ENCODE results near the gene HTT. TPM values are rescaled to one million over a fixed set of nuclear protein-coding genes. Genes with fewer than 3 reads are reported as not detected.

Gene HTT
- total RNA-seq, 1 donor from 2014 or later = 109 TPM

DNA sequence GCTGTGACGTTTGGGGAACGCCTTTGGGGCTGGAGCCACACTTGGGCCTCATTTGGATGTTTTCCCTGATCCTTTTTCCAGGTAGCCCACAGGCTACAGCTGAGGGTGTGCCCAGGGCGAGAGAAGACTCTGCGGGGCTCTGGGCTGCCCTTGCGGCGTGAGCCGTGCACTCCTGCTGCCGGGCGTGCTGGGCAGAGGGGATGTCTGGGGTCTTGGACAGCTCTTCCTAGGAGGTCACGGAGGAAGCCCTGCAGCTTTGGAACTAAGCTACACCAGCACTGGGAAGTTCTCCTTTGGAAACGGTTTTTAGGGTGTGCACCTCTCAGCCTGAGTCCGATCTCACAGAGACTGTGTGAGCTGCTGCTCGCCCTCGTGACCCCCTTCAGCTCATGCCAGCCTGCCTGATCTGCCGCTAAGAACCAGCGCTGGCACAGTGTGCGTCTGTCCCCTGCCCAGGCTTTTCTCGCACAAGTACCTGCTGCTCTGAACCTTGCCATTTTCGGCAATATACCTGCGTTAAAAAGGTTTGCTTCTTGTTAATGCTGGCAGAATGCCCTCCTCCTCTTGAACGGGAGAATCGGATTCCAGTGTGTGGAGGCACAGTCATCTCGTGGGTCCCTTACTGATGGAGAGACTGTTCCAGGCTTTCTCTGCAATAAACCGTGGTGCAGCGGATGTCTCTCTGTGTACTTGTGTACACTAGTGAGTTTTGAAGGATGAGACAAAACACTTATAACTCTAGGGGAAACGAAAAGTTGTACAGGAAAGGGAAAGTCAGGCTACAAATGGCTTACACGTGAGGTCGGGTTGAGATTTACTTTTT is 188.8 kb downstream of the HTT start:
- peak; percentile 28 for DNase-seq (ENCODE audit: low spot score)

DNA sequence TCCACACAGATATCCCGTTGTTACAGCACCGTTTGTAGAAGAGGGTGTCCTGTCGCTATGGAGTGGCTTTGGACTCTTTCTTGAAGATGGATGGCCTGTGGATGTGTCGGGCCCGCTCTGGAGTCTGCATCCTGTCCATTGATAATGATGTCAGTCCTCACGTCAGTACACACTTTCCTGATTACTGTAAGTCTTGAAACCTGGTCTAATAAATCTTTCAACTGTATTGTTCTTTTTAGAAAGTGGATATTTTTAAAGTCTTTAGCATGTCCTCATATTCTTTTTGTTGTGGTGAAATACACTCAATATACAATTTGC is 189.4 kb downstream of the HTT start:
- no peak for DNase-seq (ENCODE audit: low spot score)

DNA sequence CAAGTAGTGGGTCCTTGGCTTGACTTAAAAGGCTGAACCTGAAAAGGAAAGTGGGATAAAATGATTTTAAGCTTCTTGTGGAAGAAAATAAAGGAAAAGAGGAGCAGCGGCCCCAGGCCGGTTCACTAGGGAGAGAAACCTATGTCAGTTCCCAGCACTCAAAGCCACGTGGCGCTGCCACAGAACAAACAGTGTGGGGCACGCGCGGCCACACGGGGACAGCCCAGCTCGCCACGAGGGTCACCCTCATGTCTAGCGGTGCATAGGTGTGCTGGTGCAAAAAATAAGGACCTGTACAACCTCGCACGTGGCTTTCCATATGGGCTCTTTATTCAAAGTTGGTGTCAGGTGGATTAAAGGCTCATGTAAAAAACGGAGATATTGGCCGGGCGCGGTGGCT is 191.6 kb downstream of the HTT start:
- peak; percentile 25 for DNase-seq (ENCODE audit: low spot score)

DNA sequence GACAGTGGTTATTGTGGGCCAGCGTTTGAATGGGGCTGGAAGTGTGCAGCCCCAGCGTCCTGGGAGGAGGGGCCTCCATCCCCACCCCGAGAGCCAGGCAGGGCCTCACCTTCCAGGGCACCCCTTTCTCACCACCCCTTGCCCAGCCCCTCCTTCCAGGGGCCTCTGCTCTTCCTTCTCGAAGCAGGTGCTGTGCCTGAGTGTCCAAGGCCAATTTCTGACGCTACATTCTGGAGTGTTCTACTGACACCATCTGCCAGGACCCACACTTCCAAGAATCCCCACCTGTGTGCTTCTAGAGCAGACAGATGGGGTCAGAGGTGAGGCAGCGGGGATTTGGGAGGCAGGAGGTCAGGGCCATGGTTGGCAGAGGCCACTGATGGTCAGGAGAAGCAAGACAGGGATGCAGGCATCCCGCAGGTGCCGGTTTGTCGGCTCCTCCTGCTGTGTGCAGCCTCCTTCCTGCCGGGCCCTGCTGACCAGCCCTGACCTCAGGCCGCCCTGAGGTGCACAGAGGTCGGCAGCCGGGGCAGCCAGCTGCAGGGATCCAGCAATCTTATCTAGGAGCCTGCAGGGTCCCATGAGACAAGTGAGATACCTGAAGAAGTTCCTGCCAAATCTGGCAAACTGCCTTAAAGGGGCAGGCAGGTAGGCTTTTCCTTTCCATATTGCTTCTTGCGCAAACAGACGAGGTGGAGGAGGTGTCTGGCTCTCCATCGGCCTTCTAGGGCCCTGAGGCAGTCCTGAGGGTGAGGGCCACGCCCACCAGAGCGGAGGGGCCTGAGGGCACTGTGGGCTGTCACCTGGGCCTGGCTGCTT is 193.3 kb downstream of the HTT start:
- DNase-seq (ENCODE audit: low spot score) = peak; percentile 30

DNA sequence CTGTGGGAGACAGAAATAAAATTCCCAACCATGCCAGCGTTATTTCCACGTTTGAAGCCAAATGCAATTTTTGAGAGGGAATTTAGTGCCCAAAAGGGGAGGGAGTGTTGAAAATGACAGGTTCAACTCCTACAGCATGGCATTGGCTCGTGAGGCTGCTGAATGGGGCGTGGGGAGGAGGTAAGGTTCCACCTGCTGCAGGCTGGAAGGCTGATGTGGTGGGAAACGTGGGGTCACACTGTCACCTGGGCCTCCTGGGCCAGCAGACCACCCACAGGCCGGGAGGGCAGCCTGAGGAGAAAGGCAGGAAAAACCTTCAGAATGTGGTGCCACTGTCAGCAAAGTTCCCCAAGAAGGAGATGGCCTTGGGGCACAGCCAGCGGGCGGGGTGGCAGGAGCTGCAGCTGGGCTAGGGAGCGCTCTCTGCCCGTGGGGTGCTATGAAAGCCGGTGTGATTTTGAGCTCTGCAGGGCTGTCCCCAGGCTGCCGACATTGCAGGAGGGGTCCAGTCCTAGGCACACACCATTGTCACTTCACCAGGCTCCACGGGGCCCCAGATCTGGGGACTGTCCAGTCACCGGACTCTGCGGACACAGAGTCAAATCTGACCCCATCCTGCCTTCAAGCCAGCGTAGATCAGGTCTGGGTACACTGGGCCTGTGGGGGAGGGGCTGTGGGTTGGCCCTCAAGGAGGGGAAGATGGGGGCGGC is 194.1 kb downstream of the HTT start:
- DNase-seq (ENCODE audit: low spot score) = peak; percentile 38

DNA sequence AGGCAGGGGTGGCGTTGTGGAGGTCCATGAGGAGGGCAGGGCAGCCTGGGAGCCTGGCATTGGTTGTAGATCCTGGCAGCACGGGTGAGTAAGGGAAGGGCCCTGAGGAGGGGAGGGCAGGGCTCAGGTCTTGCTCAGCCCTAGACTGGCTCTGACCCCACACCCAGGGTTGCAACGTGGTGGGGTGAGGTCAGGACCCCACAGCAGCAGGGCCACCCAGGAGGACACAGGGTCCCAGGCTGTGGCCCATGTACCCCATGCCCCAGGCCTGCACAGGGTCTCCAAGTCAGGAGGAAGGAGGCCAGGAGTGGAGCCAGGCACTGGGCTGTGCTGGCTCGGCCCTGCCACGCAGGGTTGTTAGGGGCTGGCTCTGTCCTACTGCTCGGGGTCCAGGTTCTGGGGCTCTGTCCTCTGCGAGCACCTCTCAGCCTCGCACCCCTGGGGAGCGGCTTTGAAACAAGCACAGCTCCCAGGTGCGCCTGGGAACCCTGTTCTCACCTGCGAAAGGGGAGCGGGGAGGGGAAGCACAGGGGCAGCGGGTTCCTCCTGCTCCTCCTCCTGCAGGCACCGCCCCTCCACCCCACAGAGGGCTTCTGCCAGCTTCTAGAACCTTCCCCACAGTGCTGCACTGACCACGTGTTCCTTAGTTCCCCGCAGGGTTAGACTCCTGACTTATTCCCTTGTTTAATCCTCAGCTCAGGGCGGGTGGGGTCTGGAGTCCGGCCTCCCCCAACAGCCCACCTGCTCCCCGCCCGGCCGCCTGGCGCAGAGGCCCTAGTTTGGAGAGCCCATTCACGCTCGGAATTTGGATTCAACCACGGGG is 194.8 kb downstream of the HTT start:
- peak; percentile 40 for DNase-seq (ENCODE audit: low spot score)

DNA sequence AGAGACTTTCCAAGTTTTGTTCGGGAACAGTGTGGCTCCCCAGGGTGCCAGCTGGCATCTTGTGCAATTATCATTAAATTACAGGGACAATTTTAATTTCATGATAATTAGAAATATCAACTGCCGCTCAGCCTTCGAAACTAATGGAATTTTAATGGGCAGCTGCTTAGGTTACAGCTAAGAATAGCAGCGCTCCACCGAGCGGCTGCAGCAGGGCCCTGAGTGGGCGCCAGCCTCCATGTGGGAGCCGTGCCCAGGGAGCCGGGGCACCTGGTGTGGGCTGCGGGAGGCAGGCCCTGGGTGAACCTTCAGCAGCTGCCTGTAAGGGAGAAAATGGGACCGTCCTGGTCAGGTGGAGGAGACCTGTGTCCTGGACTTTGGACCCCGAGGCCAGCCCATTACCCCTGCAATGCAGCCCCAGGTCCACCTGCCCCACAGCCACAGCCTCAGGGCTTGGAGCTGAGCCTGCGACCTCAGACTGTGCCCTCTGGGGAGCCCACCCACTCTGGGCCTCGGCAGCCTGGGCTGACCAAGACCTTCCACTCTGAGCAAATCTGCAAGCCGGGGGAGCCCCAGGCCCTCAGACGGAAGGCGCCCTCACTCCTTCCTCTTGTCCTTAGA is 195.6 kb downstream of the HTT start:
- peak; percentile 40 for DNase-seq (ENCODE audit: low spot score)

DNA sequence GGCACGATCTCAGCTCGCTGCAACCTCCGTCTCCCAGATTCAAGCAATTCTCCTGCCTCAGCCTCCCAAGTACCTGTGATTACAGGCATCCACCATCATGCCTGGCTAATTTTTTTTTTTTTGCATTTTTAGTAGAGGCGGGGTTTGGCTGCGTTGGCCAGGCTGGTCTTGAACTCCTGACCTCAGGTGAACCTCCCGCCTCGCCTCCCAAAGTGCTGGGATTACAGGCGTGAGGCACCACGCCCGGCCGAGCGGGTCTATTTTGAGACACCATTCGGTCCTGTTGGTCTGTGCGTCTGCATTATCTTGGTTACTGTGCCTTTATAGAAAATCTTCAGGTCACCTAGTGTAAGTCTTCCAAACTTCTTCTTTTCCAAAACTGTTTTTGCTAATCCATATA is 196.7 kb downstream of the HTT start:
- DNase-seq (ENCODE audit: low spot score) = no peak

DNA sequence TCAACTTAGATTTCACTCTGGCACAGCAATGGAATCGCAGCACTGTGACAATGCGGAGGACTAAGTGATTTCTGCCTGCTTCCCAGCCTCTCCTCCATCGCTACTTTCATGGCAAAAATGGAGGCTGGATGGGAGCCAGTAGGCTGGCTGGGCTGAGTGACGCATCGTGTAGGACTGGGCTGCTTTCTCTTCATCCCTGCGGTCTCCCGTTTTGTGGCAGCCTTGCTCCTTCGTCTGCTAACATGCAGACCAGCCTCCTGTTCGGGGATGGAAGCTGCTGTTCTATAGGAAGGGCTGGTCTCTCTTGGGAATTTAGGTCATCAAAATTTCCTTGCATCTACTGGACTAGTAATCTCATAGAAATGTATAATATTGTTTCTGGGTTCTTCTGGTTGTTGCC is 202.5 kb downstream of the HTT start:
- DNase-seq (ENCODE audit: low spot score) = no peak

DNA sequence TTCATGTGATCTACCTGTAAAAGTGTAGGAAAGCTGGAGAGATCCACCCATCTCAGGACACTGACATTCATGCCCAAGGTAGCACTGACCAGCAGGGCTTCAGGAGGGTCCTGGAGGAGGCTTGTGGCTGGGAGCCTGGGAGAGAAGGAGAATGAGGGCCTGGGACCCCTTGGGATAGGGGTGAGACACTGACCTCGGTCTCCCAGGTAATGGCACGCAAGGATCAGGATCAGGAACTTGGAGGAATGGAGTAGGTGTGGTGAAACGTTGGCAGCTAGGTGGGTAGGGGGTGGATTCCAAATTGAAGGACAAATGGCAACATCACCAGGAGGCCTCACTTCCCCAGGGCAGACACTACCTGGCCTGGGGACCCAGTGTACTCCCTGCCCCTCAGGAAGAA is 206.0 kb downstream of the HTT start:
- DNase-seq (ENCODE audit: low spot score) = no peak

DNA sequence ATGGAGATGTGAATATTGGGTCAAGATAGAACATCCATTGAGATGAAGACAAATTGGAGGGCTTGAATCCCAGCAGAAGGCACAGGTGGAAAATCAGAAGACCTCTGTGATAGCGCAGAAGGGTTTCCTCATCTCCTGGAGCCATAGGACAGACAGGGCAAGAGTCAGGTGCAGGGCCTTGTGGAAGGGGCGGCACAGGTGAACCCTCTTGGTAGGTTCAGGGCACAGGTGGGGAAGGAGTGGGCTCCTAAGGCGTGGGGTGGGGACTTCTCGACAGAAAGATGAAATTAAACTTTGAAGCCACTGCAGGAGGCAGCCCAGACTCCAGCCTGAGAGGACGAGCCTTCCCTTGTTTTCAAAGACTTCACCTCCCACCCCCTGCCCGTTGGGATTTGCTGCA is 209.0 kb downstream of the HTT start:
- no peak for DNase-seq (ENCODE audit: low spot score)

DNA sequence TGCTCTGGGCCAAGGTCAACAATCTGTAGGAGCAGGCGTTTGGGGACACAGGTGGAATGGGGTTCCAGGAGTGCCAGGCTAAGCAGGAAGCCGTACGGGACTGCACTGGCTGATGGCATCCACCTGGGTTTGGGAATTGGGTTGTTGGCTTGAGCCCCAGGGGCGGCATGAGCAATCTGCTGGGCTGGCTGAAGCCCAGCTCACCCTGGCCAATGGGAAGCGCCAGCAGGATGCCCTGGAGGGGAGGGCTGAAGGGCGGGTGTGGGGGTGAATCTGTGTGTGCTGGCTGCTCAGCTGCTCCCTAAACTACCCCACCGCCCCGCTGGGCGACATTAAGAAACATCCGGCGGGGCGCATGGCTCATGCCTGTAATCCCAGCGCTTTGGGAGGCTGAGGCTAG is 209.4 kb downstream of the HTT start:
- DNase-seq (ENCODE audit: low spot score) = peak; percentile 31

DNA sequence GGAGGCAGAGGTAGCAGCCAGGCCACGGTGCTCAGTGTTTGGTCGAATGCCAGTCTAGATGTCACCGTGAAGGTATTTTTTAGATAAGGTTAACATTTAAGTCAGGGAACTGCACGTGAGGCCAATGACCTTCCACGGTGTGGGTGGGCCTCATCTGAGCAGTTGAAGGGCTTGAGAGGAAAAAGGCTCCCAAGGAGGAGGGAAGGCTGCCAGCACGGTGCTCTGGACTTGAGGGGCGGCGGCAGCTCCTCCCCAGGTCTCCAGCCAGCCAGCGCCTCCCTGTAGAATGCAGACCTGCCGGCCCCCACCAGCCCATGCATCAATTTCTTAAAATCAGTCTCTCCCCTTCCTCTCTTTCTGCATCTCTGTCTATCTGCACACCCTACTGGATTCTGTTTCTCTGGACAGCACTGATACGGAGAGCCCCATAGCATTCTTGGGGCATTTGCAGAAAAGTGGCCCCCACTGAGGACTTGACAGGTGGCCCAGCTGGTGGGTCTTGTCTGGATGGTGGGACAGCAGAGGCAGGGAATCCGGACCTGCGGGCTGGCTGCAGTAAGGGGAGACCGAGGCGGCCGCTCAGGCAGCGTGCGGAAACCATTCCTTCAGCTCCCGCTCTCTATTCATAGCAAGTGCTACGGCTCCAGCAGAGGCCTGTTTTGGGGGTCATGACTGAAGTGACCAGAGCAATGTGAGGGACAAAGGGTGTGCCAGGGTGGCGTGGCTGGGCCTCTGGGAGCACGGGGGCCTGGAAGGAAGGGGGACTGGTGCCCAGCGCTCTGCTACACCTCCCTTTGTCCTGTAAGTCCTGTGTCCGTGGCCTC is 210.5 kb downstream of the HTT start:
- no peak for DNase-seq (ENCODE audit: low spot score)

DNA sequence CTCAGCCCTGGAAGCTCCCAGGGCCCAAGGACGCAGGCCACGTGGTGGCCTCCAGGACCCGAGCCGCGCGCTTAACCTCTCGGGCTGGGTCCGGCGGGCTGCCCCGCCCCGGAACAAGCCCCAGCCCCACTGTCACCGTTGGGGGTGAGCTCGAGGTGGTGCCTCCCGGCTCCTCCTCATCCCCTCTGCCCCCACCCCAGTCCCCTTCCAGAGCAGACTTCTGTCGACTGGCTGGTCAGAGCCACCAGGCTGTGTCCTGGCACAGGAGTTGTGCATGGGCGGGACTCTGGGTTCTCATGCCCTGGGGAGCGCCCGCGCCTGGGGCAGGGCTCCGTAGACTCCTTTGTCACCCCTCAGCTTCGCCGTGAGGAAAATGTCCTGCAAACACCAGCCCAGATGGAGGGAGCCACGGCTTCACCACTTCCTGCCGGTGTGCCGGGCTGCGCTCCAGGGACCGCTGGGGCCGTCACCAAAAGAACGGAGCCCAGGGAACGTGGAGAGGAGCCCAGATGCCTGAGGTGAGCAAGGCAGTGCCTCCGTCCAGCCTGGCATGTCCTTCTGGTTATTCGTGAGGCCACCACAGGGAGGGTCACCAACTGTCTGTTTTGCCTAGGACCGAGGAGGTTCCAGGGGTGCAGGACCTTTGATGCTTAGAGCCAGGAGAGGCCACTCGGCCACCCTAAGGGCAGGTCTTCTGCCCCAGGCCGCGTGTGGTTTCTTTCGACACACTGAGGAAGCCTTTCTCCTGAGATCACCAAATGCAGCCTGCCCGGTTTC is 211.3 kb downstream of the HTT start:
- peak; percentile 40 for DNase-seq (ENCODE audit: low spot score)

DNA sequence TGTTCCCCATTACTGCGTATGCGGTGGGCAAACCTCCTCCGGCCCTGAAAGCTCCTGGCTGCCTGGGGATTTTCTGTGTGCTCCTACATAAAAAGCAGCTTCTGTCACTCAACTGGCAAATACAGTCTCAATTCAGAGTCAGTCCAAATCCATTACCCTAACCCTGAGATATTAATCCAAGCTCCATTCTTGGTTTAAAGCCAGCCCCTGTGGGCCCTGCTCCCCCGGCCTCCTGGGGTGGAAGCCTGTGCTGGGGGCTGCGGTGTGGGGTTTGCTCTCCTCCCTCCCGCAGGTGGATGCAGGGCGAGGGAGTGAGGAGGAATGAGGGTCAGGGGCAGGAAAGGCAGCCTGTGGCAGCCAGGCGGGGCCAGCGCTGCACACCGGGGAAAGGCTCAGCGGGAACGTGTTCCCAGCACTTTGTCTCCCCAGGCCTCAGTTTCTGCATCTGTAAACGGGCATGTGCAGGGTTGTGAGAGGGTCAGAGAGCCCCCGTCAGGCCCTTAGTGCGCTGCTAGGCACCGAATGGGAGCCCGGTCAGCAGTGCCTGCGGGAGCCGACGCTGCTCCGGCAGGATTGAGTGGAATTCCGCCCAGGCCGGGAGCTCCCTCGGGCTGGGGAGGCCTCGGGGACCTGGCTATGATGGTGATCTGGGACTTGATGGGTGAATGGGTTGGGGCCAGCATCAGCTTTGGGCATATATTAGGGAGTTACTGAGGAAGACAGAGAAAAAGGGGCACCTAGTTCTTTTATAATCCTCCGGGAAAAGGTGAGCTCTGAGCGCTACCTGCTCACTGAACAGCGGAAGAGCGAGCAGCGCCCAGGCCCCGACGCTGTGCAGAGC is 212.1 kb downstream of the HTT start:
- DNase-seq (ENCODE audit: low spot score) = peak; percentile 44

DNA sequence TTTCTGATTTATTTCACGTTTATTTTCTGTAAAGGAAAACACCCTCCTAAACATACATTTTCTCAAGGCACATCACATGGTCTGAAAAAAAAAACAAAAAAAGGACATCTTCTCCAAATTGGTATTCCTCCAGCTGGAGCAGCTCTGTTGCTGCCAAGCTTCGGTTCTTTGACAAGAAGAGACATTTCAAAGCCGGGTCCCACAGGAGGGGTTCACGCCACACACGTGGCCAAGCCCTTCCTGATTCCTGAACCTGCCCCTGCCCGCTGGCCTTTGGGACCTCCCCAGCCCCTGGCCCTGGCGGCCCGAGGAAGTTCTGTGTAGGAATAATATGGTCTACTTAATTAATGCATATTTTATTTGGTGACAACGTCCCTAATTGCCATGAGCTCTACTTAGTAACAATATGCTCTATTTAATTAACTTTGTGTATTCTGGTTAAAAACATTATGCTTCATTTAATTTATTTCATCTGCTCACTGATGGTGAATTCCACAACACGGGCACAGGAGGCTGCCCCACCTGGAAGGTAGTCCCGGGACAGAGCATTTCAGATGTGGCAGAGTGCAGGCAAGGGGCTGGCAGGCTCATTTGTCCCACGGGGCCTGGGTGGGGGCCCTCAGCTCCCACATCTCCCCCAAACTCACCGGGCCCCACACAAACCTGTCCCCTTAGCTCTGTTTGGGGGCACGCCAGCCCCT is 212.9 kb downstream of the HTT start:
- no peak for DNase-seq (ENCODE audit: low spot score)

DNA sequence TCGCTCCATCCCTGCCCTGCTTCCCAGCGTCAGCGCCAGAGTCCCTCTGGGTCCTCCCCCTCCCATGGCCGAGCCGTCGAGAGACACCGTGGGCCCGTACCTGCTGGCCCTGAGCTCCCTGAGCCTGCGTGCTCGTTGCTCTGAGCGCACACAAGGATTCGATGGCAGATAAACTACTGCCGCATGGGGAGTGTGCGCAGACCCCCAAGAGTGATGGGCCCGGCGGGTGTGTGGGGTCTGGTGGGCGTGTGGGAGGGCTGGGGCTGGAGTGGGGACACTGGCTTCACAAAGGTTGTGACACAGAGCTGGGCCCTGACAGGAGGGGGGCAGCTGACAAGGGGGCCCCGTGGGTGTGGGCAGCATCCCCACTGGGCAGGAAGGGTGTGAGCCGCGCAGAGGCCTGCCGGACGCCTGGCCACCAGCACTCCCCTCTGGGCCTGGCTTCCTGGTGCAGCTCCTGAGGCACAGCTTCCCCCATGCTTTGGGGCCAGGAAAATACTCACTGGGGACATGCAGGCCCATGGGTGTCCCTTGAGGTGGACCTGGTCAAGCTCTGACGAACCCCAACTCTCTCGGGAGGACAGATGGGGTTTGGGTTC is 213.6 kb downstream of the HTT start:
- peak; percentile 41 for DNase-seq (ENCODE audit: low spot score)
